Pancreas (tissue), 10 donors: ENCODE measurements around the gene IL31RA. TPM values are rescaled to one million over a fixed set of nuclear protein-coding genes. Genes with fewer than 3 reads are reported as not detected.
A peak's percentile ranks its signal among the peaks of the same experiment; 100 is the strongest.

Experiments used
- ATAC-seq, 4 donors: fragments of 200-7000 bp; cut with Tn5 transposase; one replicate each; pipeline versions ENCODE4 v1.8.0 to v1.9.1; 2020; ENCODE audit warnings: mild to moderate bottlenecking in 4 of 4, moderate library complexity in 4 of 4
- DNase-seq, 6 donors: peaks; one replicate each; pipeline ENCODE4 v3.0.0-alpha.2; 2020
- FAIRE-seq: peaks from 2 replicates; lab custom pipeline; 2012; peaks lifted over from hg19 to GRCh38; lab: Jason Lieb, UNC
- H3K27ac ChIP-seq, 4 donors: fragments of 200-600 bp; sonication (generic); 1 replicate in 3 of 4; 2 replicates in 1 of 4; pipeline versions ENCODE4 v1.5.0 to v1.8.0; 2020
- H3K27me3 ChIP-seq, 4 donors: fragments of 200-600 bp; one replicate each; pipeline ENCODE4 v1.8.0; 2021
- H3K36me3 ChIP-seq, 3 donors: fragments of 200-600 bp; sonication (generic) in 1 of 3; one replicate each; pipeline versions ENCODE4 v1.5.0 to v1.8.0; 2020 to 2021
- H3K4me1 ChIP-seq, 3 donors: fragments of 200-600 bp; one replicate each; pipeline ENCODE4 v1.8.0; 2021
- H3K4me3 ChIP-seq, 4 donors: fragments of 200-600 bp; sonication (generic) in 2 of 4; one replicate each; pipeline versions ENCODE4 v1.5.0 to v1.8.0; 2020 to 2021
- H3K9me3 ChIP-seq, 4 donors: fragments of 200-600 bp; one replicate each; pipeline ENCODE4 v1.8.0; 2021
- WGBS, 2 donors: extraction: QIAGEN DNeasy Blood & Tissue Kit; methylation state at CpG; one replicate each; pipeline ENCODE4 v1.1.7; 2013; 5-methylcytosine and 5-hydroxymethylcytosine counted together
- intact Hi-C, 3 donors: fragments of 100-400 bp; cut with DNase I; formaldehyde crosslinking; loops; one replicate each; pipeline versions ENCODE4 v1.11.1 to v1.14.2; 2022
- polyA plus RNA-seq, 2 donors: library from polyadenylated mRNA; stranded (reverse); fragments of 200-250 nt; gene quantifications; one replicate each; pipeline ENCODE4 v1.2.3, GENCODE V29; 2013
- total RNA-seq, 6 donors: library from RNA; stranded (reverse); fragmentation: NEBNext Ultra II Directional in 4 of 6; extraction: Animal tissue kit (Norgen Biotek cat#: 25700) in 4 of 6; gene quantifications; one replicate each; pipeline versions ENCODE4 v1.2.1 to v1.2.4, GENCODE V29; 2021 to 2023
- TF ChIP-seq, protein P1 (sequence below), 4 donors: fragments of 200-600 bp; sonication (generic) in 3 of 4; IDR thresholded peaks; one replicate each; pipeline versions ENCODE4 v1.5.0 to v1.8.0; 2021; ENCODE audit warnings: antibody characterized with exemption in 4 of 4
- donor health status: healthy with polysubstance abuse.
- donor health status: DM: no; HTN: no; CAD: no; lungs with moderate emphysema.
- donor health status: DM: no; HTN: no; CAD: no.
- donor health status: control.
- donor health status: control.
- donor health status: Bipolar disorder and iron deficiency.
- donor health status: DM: yes; HTN: yes; CAD: no.
- donor health status: DM: no; HTN: no; CAD: no.
- donor health status: DM: no; HTN: no; CAD: no.
- donor health status: DM: yes; HTN: yes; CAD: no.

IL31RA gene
- total and polyA plus RNA-seq, 8 donors = 0.07 to 0.44 (median 0.24) TPM

DNA sequence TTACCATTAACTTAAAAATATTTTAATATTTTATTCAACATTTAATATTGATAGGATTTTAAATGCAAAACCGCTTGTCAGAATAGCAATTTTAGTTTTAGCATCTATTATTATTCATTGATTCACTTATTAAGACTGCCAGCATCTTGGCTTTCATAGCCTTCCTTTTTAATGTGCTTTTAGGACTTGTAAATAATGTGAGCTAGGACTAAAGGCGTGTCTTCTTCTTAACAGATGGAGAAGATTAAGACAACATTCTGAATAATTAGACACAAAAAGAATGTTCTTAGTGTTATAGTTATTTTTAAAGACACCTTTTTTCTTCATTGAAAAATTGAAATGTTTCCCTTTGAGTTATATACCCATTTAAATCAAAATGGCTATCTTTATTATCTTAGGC is 6.9 kb downstream of the IL31RA start:
- FAIRE-seq = no peak
- intact Hi-C loops = no loop called here
- Histone ChIP-seq H3K9me3 (no peaks in the 10 kb centered on the region), H3K4me3 (no peak overlapping the region), H3K27me3 (no peaks in the 10 kb centered on the region), H3K36me3 (no peaks in the 10 kb centered on the region), H3K27ac (no peak overlapping the region), H3K4me1 (no peaks in the 10 kb centered on the region)
- DNase-seq = no peak
- TF ChIP-seq, protein P1, sequence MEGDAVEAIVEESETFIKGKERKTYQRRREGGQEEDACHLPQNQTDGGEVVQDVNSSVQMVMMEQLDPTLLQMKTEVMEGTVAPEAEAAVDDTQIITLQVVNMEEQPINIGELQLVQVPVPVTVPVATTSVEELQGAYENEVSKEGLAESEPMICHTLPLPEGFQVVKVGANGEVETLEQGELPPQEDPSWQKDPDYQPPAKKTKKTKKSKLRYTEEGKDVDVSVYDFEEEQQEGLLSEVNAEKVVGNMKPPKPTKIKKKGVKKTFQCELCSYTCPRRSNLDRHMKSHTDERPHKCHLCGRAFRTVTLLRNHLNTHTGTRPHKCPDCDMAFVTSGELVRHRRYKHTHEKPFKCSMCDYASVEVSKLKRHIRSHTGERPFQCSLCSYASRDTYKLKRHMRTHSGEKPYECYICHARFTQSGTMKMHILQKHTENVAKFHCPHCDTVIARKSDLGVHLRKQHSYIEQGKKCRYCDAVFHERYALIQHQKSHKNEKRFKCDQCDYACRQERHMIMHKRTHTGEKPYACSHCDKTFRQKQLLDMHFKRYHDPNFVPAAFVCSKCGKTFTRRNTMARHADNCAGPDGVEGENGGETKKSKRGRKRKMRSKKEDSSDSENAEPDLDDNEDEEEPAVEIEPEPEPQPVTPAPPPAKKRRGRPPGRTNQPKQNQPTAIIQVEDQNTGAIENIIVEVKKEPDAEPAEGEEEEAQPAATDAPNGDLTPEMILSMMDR (IDR thresholded peaks at IDR 0.05) = no peak
- no peak for ATAC-seq
- WGBS, 2 donors = 83 to 86% methylated on average over 2 of the region's 2 CpGs

DNA sequence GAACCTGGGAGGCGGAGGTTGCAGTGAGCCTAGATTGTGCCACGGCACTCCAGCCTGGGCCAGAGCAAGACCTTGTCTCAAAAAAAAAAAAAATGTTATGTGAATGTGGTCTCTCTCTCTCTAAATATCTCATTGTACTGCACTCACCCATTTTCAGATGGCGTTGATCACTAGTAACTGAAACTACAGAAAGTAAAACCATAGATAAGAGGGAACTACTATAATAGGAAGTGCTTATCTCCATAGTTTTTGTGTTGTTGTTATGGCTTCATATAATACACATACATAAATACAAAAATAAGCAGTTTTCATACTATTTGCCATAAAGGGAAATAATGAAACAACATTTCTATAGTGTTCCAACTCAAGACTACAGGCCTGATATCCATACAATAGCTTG is 9.1 kb downstream of the IL31RA start:
- Histone ChIP-seq H3K27ac (no peak overlapping the region), H3K27me3 (no peaks in the 10 kb centered on the region), H3K36me3 (no peaks in the 10 kb centered on the region), H3K9me3 (no peaks in the 10 kb centered on the region), H3K4me1 (no peaks in the 10 kb centered on the region), H3K4me3 (no peak overlapping the region)
- FAIRE-seq (no peak), DNase-seq (no peak), ATAC-seq (no peak)
- TF ChIP-seq, protein P1 (IDR thresholded peaks at IDR 0.05) = no peak
- 64 to 80% methylated on average over 3 of the region's 3 CpGs for whole genome bisulfite sequencing, 2 donors
- intact Hi-C loops = no loop called here

DNA sequence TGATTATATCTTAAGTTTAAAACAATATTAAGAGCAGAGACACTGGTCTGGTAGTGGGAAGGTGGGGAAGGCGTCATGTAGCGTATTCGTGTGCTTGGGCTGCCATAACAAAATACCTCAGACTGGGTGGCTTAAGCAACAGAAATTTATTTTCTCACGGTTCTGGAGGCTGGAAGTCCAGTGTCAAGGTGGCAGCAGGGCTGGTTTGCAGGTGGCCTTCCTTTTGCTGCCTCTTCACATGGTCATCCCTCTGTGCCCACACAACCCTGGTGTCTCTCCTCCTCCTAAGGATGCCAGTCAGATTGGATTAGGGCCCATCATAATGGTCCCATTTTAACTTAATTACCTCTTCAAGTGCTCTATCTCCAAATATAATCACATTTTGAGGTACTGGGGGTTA is 9.6 kb downstream of the IL31RA start:
- H3K4me1 ChIP-seq = no peaks in the 10 kb centered on the region
- TF ChIP-seq, protein P1 (IDR thresholded peaks at IDR 0.05) = no peak
- H3K27ac ChIP-seq = no peak overlapping the region
- H3K27me3 ChIP-seq = no peaks in the 10 kb centered on the region
- H3K4me3 ChIP-seq = no peak overlapping the region
- ATAC-seq (no peak), DNase-seq (no peak), FAIRE-seq (no peak)
- no peaks in the 10 kb centered on the region for H3K9me3 ChIP-seq
- 74 to 84% methylated on average over 4 of the region's 4 CpGs for WGBS, 2 donors
- intact Hi-C loops = no loop called here
- no peaks in the 10 kb centered on the region for H3K36me3 ChIP-seq

DNA sequence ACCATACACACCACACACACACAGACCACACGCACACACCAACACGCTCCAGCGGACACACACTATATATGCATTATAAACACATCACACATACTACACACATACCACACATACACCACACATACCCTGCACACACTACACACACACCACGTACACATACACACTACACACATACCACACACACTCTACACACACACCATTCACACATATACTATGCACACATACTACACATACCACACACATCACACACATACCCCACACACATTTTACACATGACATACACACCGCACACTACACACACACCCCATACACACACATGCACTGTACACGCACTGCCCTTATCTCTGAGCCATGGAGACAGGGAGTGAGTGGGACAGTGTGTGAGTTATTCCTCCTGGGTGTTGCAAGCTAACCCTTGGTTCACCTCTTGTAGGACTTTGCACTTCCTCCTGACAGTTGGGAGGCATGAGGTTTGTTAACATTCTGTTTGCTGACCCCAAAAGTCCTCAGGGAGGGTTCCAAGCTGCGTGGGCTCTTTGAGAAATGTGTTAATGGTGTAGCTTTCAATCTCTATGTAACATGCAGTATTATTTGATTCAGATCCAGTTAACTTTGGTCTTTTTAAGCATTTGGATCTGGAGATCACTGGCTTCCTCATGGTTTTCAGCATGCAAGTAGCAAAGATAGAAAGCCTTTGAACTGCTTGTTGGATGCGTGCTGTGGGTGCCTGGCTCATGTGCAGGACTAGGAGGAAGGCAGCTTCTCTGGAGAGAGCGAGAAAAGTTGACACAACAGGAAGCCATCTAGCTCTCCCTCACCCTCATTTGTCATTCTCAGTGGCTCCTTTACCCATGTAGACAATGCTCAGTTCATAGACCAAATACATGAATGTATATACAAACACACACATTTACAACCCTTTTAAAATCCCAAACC is 13.7 kb downstream of the IL31RA start:
- WGBS, 2 donors = 87 to 92% methylated on average over 9 of the region's 9 CpGs
- intact Hi-C loops = no loop called here
- Histone ChIP-seq H3K9me3 (no peaks in the 10 kb centered on the region), H3K27ac (no peak overlapping the region), H3K4me3 (no peak overlapping the region), H3K36me3 (no peaks in the 10 kb centered on the region), H3K4me1 (no peaks in the 10 kb centered on the region), H3K27me3 (no peaks in the 10 kb centered on the region)
- ATAC-seq = peak in 1 of 4 donors; percentile 42
- no peak for FAIRE-seq
- DNase-seq = no peak
- TF ChIP-seq, protein P1 (IDR thresholded peaks at IDR 0.05) = no peak

DNA sequence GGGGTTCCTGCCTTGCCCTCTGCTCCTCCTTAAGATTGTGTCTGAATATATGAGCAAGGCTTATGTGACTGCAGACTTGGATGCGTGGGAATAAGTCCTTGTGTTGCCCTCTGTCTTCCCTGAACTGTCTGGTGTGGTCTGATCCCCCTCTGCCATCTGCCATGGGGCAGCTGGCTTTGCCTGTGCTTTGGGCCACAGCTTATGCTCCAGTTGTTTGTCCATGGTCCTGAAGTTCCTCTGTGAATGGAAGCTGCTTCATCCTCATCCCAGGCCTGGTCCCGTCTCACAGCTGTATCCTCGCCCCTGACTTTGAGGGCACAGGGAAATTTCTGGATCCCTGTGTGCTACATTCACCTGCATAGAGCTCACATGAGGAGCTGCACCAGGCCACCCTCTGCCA is 14.7 kb downstream of the IL31RA start:
- ATAC-seq = peak in 1 of 4 donors; percentile 9

More for the DNA sequence above, 14.7 kb downstream of the IL31RA start:
- no peaks in the 10 kb centered on the region for H3K4me1 ChIP-seq
- no peaks in the 10 kb centered on the region for H3K27me3 ChIP-seq
- FAIRE-seq (no peak), DNase-seq (no peak)
- no peaks in the 10 kb centered on the region for H3K36me3 ChIP-seq
- no peaks in the 10 kb centered on the region for H3K9me3 ChIP-seq
- 90 to 94% methylated on average over 3 of the region's 3 CpGs for WGBS, 2 donors
- no peak overlapping the region for H3K27ac ChIP-seq
- intact Hi-C loops = no loop called here
- TF ChIP-seq, protein P1 (IDR thresholded peaks at IDR 0.05) = no peak
- no peak overlapping the region for H3K4me3 ChIP-seq
